Panc1 (cell line): ENCODE data around the gene CCDC69. TPM values are rescaled to one million over a fixed set of nuclear protein-coding genes. Genes with fewer than 3 reads are reported as not detected.

Experiments used
- ATAC-seq: fragments of 200-7000 bp; cut with Tn5 transposase; 2 replicates; pipeline ENCODE4 v1.9.1; 2020; ENCODE audit warnings: mild to moderate bottlenecking, moderate library complexity
- BruUV-seq: library from RNA; stranded (reverse); fragments of 400-500 nt; replicated peaks from 2 replicates; lab custom pipeline; 2021; lab: Mats Ljungman, UMichigan
- CTCF ChIA-PET: fragments of 300-600 bp; sonication (Branson Sonifier 250); formaldehyde crosslinking; loops from one replicate; lab custom pipeline; 2022; ENCODE audit warnings: antibody characterized with exemption; lab: Charles Lee
- POLR2A ChIA-PET: fragments of 300-600 bp; sonication (Branson Sonifier 250); formaldehyde crosslinking; loops from one replicate; lab custom pipeline; 2022; ENCODE audit warnings: antibody characterized with exemption; lab: Charles Lee
- DNase-seq: peaks from one replicate; pipeline ENCODE4 v3.0.0-alpha.2; 2010; ENCODE audit warnings: low read depth, low spot score
- H3K27ac ChIP-seq: 2 replicates; pipeline ENCODE4 v1.5.1; 2011; ENCODE audit warnings: mild to moderate bottlenecking, low read length, inconsistent platforms
- H3K27me3 ChIP-seq: fragments of 200-500 bp; sonication (Bioruptor generic); 2 replicates; pipeline ENCODE4 v1.6.0; 2014; ENCODE audit warnings: low read length, inconsistent platforms; ENCODE audit not compliant: control insufficient read depth, insufficient read depth
- H3K36me3 ChIP-seq: fragments of 200-500 bp; sonication (Bioruptor generic); 2 replicates; pipeline ENCODE4 v1.5.1; 2014; ENCODE audit warnings: inconsistent platforms, mild to moderate bottlenecking, low read length, moderate library complexity; ENCODE audit not compliant: control insufficient read depth, insufficient read depth
- H3K4me1 ChIP-seq: 2 replicates; pipeline ENCODE4 v1.5.1; 2011; ENCODE audit warnings: inconsistent platforms, mild to moderate bottlenecking, low read length, moderate library complexity; ENCODE audit not compliant: control insufficient read depth, insufficient read depth
- H3K4me3 ChIP-seq, 2 experiments: 2 replicates each; pipeline ENCODE4 v1.5.1; 2011 to 2012; ENCODE audit warnings: low read depth in 2 of 2, low read length in 2 of 2, mild to moderate bottlenecking in 2 of 2, inconsistent platforms in 1 of 2, moderate library complexity in 1 of 2
- H3K9me3 ChIP-seq: fragments of 200-500 bp; sonication (Bioruptor generic); 2 replicates; pipeline ENCODE4 v1.5.1; 2014; ENCODE audit warnings: low read depth, mild to moderate bottlenecking, inconsistent platforms, low read length, moderate library complexity; ENCODE audit not compliant: control insufficient read depth, insufficient read depth
- CTCF ChIP-seq: fragments of 450-650 bp; IDR thresholded peaks from 2 replicates; pipeline ENCODE4 v1.5.1; 2017; ENCODE audit warnings: mild to moderate bottlenecking
- POLR2AphosphoS5 ChIP-seq: IDR thresholded peaks from 2 replicates; pipeline ENCODE4 v1.6.1; 2012; ENCODE audit warnings: mild to moderate bottlenecking, low read depth, low read length, moderate library complexity
- REST ChIP-seq, 2 experiments: IDR thresholded peaks; 2 replicates each; pipeline ENCODE4 v1.6.1; 2011 to 2012; ENCODE audit warnings: low read depth in 2 of 2, control low read depth in 1 of 2, low read length in 1 of 2, mild to moderate bottlenecking in 1 of 2, moderate library complexity in 1 of 2; ENCODE audit not compliant: insufficient read depth in 1 of 2
- SIN3A ChIP-seq: IDR thresholded peaks from 2 replicates; pipeline ENCODE4 v1.6.1; 2012; ENCODE audit warnings: low read depth, mild to moderate bottlenecking, low read length, moderate library complexity, borderline replicate concordance; ENCODE audit not compliant: insufficient read depth
- TCF7L2 ChIP-seq: IDR thresholded peaks from 2 replicates; pipeline ENCODE4 v1.6.1; 2011; ENCODE audit warnings: mild to moderate bottlenecking, low read depth, low read length, inconsistent platforms
- in situ Hi-C: cut with HindIII; loops from 2 replicates; pipeline ENCODE4 v1.10.0; 2016; ENCODE audit warnings: low sequenced_read_pairs, low pct_unique_long_range_greater_than_20kb
- intact Hi-C: fragments of 100-400 bp; cut with micrococcal nuclease; formaldehyde crosslinking; loops from one replicate; pipeline ENCODE4 v1.10.0; 2022; ENCODE audit not compliant: unreplicated experiment
- total RNA-seq: library from RNA; stranded (reverse); gene quantifications from one replicate; pipeline ENCODE4 v1.2.1, GENCODE V29; 2021; ENCODE audit not compliant: unreplicated experiment

The CCDC69 gene
- total RNA-seq, 1 experiment from 2014 or later, result 2.1 TPM

- in situ Hi-C loops (no loop called here), intact Hi-C loops (no loop called here)
- ATAC-seq (no peak), DNase-seq (no peak)
- H3K4me3 ChIP-seq, result no peak overlapping the region
- no peaks in the 10 kb centered on the region for H3K27me3 ChIP-seq
- no peaks in the 10 kb centered on the region for H3K36me3 ChIP-seq
- peaks cover 3% of the 10 kb centered on the region; the same call in 1 of the 2 replicates for H3K4me1 ChIP-seq
- ChIA-PET POLR2A (no interaction called here), CTCF (no interaction called here)
- no peak overlapping the region for H3K27ac ChIP-seq
- no TSS peak for BruUV-seq
- TF ChIP-seq REST (IDR thresholded peaks at IDR 0.05; ENCODE audit: insufficient read depth in 1 of 2, low read depth in 2 of 2, low read length in 1 of 2) (no peak), TCF7L2 (no peak), CTCF (no peak), SIN3A (no peak), POLR2AphosphoS5 (no peak)
- H3K9me3 ChIP-seq, result no peaks in the 10 kb centered on the region
Measured at GRCh38 chr5:151218177-151218576, 5.7 kb downstream of the CCDC69 start.

GRCh38 chr5:151216781-151217180 is 7.1 kb downstream of the CCDC69 start:
- ChIA-PET POLR2A (no interaction called here), CTCF (no interaction called here)
- no peak overlapping the region for H3K27ac ChIP-seq
- DNase-seq (no peak), ATAC-seq (no peak)
- no peaks in the 10 kb centered on the region for H3K4me1 ChIP-seq
- H3K27me3 ChIP-seq, result no peaks in the 10 kb centered on the region
- H3K4me3 ChIP-seq, result no peak overlapping the region
- TF ChIP-seq REST (IDR thresholded peaks at IDR 0.05; ENCODE audit: insufficient read depth in 1 of 2, low read depth in 2 of 2, low read length in 1 of 2) (no peak), SIN3A (no peak), CTCF (no peak), POLR2AphosphoS5 (no peak), TCF7L2 (no peak)
- H3K9me3 ChIP-seq, result no peaks in the 10 kb centered on the region
- in situ Hi-C loops (no loop called here), intact Hi-C loops (no loop called here)
- H3K36me3 ChIP-seq, result no peaks in the 10 kb centered on the region
- no TSS peak for BruUV-seq
